GM18867 (cell line): Measurements from ENCODE around the gene FGF11.

ENCODE experiments used
- ATAC-seq: cut with Tn5 transposase; IDR thresholded peaks from one replicate; pipeline ENCODE4 v1.9.1; 2021; ENCODE audit warnings: mild to moderate bottlenecking, moderate library complexity; ENCODE audit not compliant: unreplicated experiment

Gene FGF11

GRCh38 chr17:7429722-7430121 is 9.6 kb upstream of the FGF11 start:
- no peak for ATAC-seq

- ATAC-seq = no peak
Measured at GRCh38 chr17:7431231-7431630, 8.1 kb upstream of the FGF11 start.

- ATAC-seq = no peak
Measured at GRCh38 chr17:7432296-7432695, 7.0 kb upstream of the FGF11 start.

GRCh38 chr17:7435676-7436555 is 3.4 kb upstream of the FGF11 start:
- peak; percentile 23 for ATAC-seq

GRCh38 chr17:7436556-7437368 is 2.5 kb upstream of the FGF11 start:
- no peak for ATAC-seq

GRCh38 chr17:7437369-7437863 is 1.9 kb upstream of the FGF11 start:
- no peak for ATAC-seq

GRCh38 chr17:7437950-7438614 is 1.2 kb upstream of the FGF11 start:
- ATAC-seq = no peak

- ATAC-seq = no peak
Measured at GRCh38 chr17:7438656-7439460, 454 bp upstream of the FGF11 start.

- ATAC-seq = no peak
Measured at GRCh38 chr17:7440113-7440833, 961 bp downstream of the FGF11 start.

GRCh38 chr17:7440834-7441195 is 1.5 kb downstream of the FGF11 start:
- ATAC-seq = no peak

- ATAC-seq = no peak
Measured at GRCh38 chr17:7441266-7441665, 2.0 kb downstream of the FGF11 start.

- ATAC-seq = no peak
Measured at GRCh38 chr17:7442142-7442541, 2.8 kb downstream of the FGF11 start.

GRCh38 chr17:7443499-7444485 is 4.5 kb downstream of the FGF11 start:
- no peak for ATAC-seq

- ATAC-seq = no peak
Measured at GRCh38 chr17:7444682-7445618, 5.6 kb downstream of the FGF11 start, which contains the start of gene CHRNB1. CHRNB1 (plus strand) TSS chr17:7445061; CDS start chr17:7445128, 67 bp downstream.

- ATAC-seq = no peak
Measured at GRCh38 chr17:7445619-7445968, 6.3 kb downstream of the FGF11 start.

- ATAC-seq = no peak
Measured at GRCh38 chr17:7448461-7448860, 9.1 kb downstream of the FGF11 start.

GRCh38 chr17:7459961-7460545 is 20.7 kb downstream of the FGF11 start:
- ATAC-seq = no peak
